Brain microvascular endothelial cell (primary cell): ENCODE measurements around the gene TMEM151B.

Experiments
- DNase-seq: peaks from one replicate; pipeline ENCODE4 v3.0.0-alpha.2; 2020
- H3K27ac ChIP-seq: fragments of 250-450 bp; sonication (Bioruptor Pico); 2 replicates; pipeline ENCODE4 v1.5.1; 2020; ENCODE audit warnings: mild to moderate bottlenecking, moderate library complexity
- H3K27me3 ChIP-seq: fragments of 250-450 bp; sonication (Bioruptor Pico); replicated peaks from 2 replicates; pipeline ENCODE4 v1.5.1; 2020; ENCODE audit warnings: mild to moderate bottlenecking
- H3K36me3 ChIP-seq: fragments of 250-450 bp; sonication (Bioruptor Pico); replicated peaks from 2 replicates; pipeline ENCODE4 v1.5.1; 2020; ENCODE audit warnings: mild to moderate bottlenecking
- H3K4me3 ChIP-seq: 2 replicates; pipeline ENCODE4 v1.5.1; 2011; ENCODE audit warnings: low read depth, mild to moderate bottlenecking, control low read depth, low read length, moderate library complexity
- CTCF ChIP-seq: IDR thresholded peaks from 2 replicates; pipeline ENCODE4 v1.5.1; 2011; ENCODE audit warnings: low read depth, mild to moderate bottlenecking, moderate library complexity, low read length, control low read depth, inconsistent platforms; ENCODE audit errors: missing control alignments
- in situ Hi-C: cut with HindIII; loops from 2 replicates; pipeline ENCODE4 v1.10.0; 2017; ENCODE audit warnings: low sequenced_read_pairs, low pct_ligation_motif_present

Gene TMEM151B

GRCh38 chr6:44333273-44333919, 63.1 kb downstream of the TMEM151B start:
- Histone ChIP-seq H3K36me3 (no peaks in the 10 kb centered on the region), H3K27me3 (peaks cover 16% of the 10 kb centered on the region), H3K4me3 (no peak overlapping the region), H3K27ac (no peak overlapping the region)
- no peak for DNase-seq
- in situ Hi-C loops: no loop called here
- no peak for TF ChIP-seq CTCF

GRCh38 chr6:44333942-44334341, 63.7 kb downstream of the TMEM151B start:
- in situ Hi-C loops: no loop called here
- TF ChIP-seq CTCF: no peak
- Histone ChIP-seq H3K27me3 (peaks cover 13% of the 10 kb centered on the region), H3K36me3 (no peaks in the 10 kb centered on the region), H3K4me3 (no peak overlapping the region), H3K27ac (no peak overlapping the region)
- no peak for DNase-seq

- in situ Hi-C loops: no loop called here
- no peak overlapping the region for H3K27ac ChIP-seq
- peaks cover 2% of the 10 kb centered on the region for H3K27me3 ChIP-seq
- no peak overlapping the region for H3K4me3 ChIP-seq
- TF ChIP-seq CTCF: no peak
- no peaks in the 10 kb centered on the region for H3K36me3 ChIP-seq
- no peak for DNase-seq
Measured at GRCh38 chr6:44335631-44336030, 65.4 kb downstream of the TMEM151B start.

- in situ Hi-C loops: no loop called here
- Histone ChIP-seq H3K4me3 (no peak overlapping the region), H3K36me3 (no peaks in the 10 kb centered on the region), H3K27ac (no peak overlapping the region), H3K27me3 (peaks cover 18% of the 10 kb centered on the region)
- peak; percentile 82 for TF ChIP-seq CTCF
- DNase-seq: peak; percentile 43
Measured at GRCh38 chr6:44338228-44339122, 68.2 kb downstream of the TMEM151B start.

GRCh38 chr6:44339301-44339700, 69.1 kb downstream of the TMEM151B start:
- TF ChIP-seq CTCF: no peak
- in situ Hi-C loops: no loop called here
- no peak for DNase-seq
- H3K27me3 ChIP-seq: peaks cover 27% of the 10 kb centered on the region
- H3K36me3 ChIP-seq: no peaks in the 10 kb centered on the region
- H3K4me3 ChIP-seq: no peak overlapping the region
- no peak overlapping the region for H3K27ac ChIP-seq
